VCaP (cell line): ENCODE results near the gene CLEC3B.

ENCODE experiments used
- H3K27ac ChIP-seq: fragments of 450-650 bp; 2 replicates; pipeline ENCODE4 v1.5.1; 2017
- TF ChIP-seq, protein P1 (sequence below): fragments of 450-650 bp; conservative IDR thresholded peaks from 2 replicates; pipeline ENCODE4 v1.5.1; 2017; ENCODE audit warnings: mild to moderate bottlenecking, moderate library complexity

The CLEC3B gene

DNA sequence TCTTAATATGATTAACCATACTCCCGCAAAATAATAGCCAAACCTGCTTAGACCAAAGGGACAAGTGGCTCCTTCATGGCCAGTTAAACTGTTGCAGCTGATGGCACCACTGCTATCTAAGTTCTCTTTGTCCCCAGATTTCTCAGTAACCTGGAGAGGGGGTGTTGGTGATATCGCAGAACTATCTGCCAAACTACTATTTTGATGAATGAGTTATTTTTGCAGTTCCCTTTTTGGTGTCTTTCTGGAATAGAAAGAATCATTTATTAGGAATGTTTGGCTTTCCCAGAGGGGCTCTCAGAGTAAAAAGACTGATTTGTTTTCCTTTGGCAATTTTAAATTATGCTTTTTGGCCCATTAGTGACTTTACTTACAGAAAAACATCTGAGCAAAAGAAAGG lies 33.0 kb downstream of the CLEC3B start:
- no peak overlapping the region for H3K27ac ChIP-seq
- TF ChIP-seq, protein P1, sequence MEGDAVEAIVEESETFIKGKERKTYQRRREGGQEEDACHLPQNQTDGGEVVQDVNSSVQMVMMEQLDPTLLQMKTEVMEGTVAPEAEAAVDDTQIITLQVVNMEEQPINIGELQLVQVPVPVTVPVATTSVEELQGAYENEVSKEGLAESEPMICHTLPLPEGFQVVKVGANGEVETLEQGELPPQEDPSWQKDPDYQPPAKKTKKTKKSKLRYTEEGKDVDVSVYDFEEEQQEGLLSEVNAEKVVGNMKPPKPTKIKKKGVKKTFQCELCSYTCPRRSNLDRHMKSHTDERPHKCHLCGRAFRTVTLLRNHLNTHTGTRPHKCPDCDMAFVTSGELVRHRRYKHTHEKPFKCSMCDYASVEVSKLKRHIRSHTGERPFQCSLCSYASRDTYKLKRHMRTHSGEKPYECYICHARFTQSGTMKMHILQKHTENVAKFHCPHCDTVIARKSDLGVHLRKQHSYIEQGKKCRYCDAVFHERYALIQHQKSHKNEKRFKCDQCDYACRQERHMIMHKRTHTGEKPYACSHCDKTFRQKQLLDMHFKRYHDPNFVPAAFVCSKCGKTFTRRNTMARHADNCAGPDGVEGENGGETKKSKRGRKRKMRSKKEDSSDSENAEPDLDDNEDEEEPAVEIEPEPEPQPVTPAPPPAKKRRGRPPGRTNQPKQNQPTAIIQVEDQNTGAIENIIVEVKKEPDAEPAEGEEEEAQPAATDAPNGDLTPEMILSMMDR, result no peak

DNA sequence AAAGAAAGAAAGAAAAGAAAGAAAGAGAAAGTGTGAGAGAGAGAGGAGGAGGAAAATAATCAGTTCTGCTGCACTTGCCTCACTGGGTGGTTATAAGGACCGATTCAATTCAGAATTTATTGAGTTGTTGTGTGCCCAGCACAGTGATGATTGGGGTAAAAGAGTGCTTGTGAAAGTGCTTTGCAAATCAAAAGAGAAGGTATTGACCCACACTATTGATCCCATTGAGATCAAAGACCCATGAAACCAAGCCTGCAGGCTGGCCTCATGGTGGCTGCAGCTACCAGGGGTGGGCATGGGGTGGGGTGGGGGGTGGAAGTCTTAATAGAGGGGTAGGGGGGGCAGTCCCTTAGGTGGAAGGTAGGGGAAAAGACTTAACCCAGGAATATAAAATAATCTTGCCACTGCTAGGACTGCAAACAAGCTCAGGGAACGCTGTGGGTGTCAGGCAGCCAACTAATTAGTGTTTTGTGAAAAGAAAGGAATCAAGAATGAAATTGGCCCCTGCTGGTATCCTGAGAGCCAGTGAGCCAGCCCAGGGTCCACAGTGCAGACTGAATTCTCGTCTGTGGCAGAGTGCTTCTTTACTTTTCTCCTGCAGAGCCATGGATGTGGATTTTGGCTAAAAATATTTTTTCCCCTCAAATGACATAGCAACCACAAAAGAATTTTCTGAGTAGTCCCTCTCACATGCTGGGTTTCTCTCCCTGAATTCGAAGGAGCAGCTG lies 34.2 kb downstream of the CLEC3B start:
- TF ChIP-seq, protein P1, result no peak

DNA sequence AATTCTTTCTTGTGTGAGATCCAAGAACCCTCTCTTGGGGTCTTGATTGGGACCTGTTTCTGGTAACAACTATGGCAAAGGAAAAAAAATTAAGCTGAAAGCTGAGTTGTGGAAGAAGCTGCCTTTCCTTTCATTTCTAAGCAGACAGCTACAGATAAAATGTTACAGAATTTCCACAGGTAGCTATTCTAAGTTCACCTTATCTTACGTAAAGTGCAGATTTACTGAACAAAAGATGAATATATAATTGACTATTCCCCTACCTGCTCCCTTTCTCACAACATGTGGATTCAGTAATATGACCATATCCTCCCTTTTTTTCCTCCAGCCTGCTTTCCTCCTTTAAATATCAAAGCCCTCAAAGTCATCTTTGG lies 36.6 kb downstream of the CLEC3B start:
- no peak overlapping the region for H3K27ac ChIP-seq
- TF ChIP-seq, protein P1, result no peak

More for the DNA sequence above, 34.2 kb downstream of the CLEC3B start:
- H3K27ac ChIP-seq, result no peak overlapping the region

DNA sequence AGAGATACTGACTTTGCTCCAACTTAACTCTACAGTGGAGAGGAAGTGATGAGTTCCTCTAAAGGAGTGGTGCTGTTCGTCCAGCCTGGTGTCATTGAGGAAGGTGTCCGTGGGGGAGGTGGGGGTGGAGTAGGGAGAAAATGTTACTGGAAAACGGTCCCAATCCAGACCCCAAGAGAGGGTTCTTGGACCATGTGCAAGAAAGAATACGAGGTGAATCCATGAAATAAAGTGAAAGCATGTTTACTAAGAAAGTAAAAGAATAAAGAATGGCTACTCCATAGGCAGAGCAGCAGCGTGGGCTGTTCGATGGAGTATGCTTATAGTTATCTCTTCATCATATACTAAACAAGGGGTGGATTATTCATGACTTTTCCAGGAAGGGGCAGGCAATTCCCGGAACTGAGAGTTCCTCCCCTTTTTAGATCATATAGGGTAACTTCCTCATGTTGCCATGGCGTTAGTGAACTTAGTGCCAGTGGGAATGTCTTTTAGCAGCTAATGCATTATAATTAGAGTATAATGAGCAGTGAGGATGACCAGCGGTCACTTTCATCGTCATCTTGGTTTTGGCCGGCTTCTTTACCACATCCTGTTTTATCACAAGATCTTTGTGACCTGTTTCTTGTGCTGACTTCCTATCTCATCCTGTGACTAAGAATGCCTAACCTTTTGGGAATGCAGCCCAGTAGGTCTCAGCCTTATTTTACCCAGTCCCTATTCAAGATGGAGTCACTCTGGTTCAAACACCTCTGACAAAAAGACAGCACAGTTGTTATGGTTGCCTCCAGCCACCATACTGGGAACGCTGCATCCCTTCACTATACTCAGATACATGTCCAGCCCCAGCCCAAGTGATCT lies 38.6 kb downstream of the CLEC3B start:
- TF ChIP-seq, protein P1, result no peak
- H3K27ac ChIP-seq, result no peak overlapping the region; the same call in 1 of the 2 replicates

DNA sequence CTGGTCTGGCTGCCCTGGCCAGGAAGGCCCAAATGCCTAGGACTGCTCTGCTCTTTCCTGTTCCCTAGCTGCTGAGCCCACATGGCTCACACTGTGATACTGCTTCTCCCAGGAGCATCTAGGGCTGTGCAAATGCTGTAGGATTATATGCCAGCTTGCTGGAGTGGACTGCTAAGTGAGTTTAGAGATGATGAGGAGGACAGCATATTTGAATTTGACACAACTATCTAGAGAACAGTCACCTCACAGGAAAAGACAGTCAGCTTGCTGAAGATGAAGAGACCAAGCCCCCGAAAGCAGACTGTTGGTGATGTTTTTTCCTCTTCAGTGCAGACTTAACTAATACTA lies 39.2 kb downstream of the CLEC3B start:
- H3K27ac ChIP-seq, result no peak overlapping the region; the same call in 1 of the 2 replicates
- TF ChIP-seq, protein P1, result no peak

DNA sequence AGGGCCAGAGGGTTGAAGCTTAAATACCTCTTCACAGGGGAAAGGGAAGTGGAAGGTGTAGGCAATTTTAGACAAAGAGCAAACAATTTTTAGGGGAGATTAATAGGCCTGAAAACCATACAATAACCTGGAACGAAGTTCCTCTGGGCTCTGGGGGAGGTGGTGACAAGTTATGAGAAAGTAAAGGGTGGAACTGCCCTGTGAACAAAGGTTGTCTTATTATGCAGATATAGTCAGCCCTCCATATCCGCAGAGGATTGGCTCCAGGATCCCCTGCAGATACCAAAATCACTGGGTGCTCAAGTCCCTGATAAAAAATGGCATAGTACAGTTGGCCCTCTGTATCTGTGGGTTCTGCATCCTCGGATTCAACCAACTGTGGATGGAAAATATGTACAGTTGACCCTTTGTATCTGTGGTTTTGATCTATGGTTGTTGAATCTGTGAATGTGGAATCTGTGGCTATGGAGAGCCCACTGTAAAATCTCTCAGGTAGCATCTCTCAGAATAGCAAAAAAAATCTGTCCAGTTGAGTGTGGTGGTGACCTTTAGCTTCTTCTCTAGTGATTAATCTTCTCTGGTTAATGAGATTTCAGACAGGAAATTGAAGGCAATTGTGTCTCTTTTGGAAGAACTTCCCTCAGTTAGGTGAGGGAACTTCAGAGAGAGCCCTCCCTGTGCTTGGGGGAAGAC lies 40.2 kb downstream of the CLEC3B start:
- H3K27ac ChIP-seq, result no peak overlapping the region
- TF ChIP-seq, protein P1, result no peak

DNA sequence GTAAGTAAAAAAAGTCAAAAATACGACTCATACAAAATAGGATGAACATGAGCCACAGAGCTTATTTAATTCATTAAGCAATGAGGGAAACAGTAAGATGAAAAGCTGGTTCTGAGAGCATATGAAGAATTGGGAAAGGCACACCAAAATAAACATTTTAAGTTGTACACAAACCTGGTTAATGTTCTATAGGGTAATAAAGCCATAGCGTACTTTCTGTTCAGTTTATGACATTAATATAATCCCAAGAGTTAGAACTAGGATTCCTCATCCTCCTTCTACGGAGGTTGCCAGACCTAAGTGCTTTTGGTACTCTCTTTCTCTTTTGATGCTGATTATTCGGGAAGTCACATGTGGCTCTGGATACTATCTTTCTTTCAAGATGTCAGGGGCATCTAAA lies 41.4 kb downstream of the CLEC3B start:
- H3K27ac ChIP-seq, result no peak overlapping the region
- TF ChIP-seq, protein P1, result no peak
